ENCODE data around the gene ARHGAP45. TPM values are rescaled to one million over a fixed set of nuclear protein-coding genes. Genes with fewer than 3 reads are reported as not detected.
A peak's percentile ranks its signal among the peaks of the same experiment; 100 is the strongest.

ARHGAP45 gene
- total RNA-seq, 4 donors from 2014 or later: 11.5 to 13.4 (median 12.6) TPM

DNA sequence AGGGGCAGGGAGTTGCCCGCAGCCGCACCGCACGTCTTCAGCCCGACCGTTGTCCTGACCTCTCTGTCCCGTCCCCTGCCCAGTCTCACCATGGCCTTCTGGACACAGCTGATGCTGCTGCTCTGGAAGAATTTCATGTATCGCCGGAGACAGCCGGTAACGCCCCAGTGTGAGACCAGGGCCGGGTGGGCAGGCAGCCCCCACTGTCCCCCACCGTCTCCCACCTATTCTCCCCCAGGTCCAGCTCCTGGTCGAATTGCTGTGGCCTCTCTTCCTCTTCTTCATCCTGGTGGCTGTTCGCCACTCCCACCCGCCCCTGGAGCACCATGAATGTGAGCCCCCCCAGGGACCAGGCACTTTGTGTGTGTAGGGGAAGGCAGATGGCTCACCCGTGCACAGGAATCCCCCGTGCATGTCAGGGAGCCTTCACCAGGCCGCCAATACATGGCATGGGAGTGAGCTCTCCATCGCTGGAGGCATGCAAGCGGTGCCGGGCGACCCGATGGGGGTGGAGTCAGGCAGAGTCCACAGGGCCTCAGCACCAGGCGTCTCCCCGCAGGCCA, 25.6 kb upstream of the ARHGAP45 start:
- DNase-seq (ENCODE audit: low spot score in 2 of 2): no peak
- 8% methylated on average over 11 of the region's 26 CpGs for WGBS

DNA sequence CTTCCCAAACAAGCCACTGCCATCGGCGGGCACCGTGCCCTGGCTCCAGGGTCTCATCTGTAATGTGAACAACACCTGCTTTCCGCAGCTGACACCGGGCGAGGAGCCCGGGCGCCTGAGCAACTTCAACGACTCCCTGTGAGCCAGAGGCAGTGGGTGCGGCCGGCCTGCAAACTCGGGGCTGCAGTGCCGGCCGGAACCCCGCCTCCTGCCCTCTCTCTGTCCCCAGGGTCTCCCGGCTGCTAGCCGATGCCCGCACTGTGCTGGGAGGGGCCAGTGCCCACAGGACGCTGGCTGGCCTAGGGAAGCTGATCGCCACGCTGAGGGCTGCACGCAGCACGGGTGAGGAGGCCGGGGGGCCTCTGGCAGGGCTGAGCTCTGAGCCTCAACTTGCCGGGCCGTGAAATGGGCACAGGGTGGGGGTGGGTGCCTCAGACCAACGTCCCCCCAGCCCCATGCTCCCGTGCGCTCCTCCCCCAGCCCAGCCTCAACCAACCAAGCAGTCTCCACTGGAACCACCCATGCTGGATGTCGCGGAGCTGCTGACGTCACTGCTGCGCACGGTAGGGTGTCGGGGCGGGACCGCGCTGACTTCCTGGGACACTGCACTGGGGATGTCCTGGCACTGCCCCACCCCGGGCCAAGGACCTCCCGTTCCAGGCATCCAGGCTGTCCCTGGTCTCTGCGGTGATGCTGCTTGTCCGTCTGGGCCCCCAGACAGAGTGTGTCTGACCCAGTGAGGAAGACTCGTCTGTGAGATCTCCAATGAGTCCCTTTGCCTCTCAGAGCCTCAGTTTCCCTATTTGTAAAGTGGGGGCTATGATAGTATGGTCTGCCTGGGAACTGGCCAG, 24.9 kb upstream of the ARHGAP45 start:
- peaks cover 60% of the 10 kb centered on the region for H3K4me1 ChIP-seq
- no CpG with 5 or more reads among the region's 43 CpGs for WGBS
- no peaks in the 10 kb centered on the region for H3K9me3 ChIP-seq
- peak overlapping the region; percentile 69 for H3K27ac ChIP-seq
- TF ChIP-seq, protein P1, sequence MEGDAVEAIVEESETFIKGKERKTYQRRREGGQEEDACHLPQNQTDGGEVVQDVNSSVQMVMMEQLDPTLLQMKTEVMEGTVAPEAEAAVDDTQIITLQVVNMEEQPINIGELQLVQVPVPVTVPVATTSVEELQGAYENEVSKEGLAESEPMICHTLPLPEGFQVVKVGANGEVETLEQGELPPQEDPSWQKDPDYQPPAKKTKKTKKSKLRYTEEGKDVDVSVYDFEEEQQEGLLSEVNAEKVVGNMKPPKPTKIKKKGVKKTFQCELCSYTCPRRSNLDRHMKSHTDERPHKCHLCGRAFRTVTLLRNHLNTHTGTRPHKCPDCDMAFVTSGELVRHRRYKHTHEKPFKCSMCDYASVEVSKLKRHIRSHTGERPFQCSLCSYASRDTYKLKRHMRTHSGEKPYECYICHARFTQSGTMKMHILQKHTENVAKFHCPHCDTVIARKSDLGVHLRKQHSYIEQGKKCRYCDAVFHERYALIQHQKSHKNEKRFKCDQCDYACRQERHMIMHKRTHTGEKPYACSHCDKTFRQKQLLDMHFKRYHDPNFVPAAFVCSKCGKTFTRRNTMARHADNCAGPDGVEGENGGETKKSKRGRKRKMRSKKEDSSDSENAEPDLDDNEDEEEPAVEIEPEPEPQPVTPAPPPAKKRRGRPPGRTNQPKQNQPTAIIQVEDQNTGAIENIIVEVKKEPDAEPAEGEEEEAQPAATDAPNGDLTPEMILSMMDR (IDR thresholded peaks at IDR 0.05): no peak
- peak overlapping the region; percentile 54 for H3K4me3 ChIP-seq
- peaks cover 14% of the 10 kb centered on the region for H3K36me3 ChIP-seq
- peak in 1 of 2 donors; percentile 87 for DNase-seq (ENCODE audit: low spot score in 2 of 2)
- H3K27me3 ChIP-seq: no peaks in the 10 kb centered on the region

More for the DNA sequence above, 25.6 kb upstream of the ARHGAP45 start:
- Histone ChIP-seq H3K4me1 (peaks cover 60% of the 10 kb centered on the region), H3K27me3 (no peaks in the 10 kb centered on the region), H3K27ac (peak overlapping the region; percentile 69), H3K9me3 (no peaks in the 10 kb centered on the region), H3K4me3 (peak overlapping the region; percentile 54), H3K36me3 (peaks cover 13% of the 10 kb centered on the region)
- TF ChIP-seq, protein P1 (IDR thresholded peaks at IDR 0.05): no peak
- TF ChIP-seq POLR2AphosphoS5 (IDR thresholded peaks at IDR 0.05): no peak
- TF ChIP-seq EP300 (IDR thresholded peaks at IDR 0.05): no peak
- TF ChIP-seq POLR2A (IDR thresholded peaks at IDR 0.05): no peak

DNA sequence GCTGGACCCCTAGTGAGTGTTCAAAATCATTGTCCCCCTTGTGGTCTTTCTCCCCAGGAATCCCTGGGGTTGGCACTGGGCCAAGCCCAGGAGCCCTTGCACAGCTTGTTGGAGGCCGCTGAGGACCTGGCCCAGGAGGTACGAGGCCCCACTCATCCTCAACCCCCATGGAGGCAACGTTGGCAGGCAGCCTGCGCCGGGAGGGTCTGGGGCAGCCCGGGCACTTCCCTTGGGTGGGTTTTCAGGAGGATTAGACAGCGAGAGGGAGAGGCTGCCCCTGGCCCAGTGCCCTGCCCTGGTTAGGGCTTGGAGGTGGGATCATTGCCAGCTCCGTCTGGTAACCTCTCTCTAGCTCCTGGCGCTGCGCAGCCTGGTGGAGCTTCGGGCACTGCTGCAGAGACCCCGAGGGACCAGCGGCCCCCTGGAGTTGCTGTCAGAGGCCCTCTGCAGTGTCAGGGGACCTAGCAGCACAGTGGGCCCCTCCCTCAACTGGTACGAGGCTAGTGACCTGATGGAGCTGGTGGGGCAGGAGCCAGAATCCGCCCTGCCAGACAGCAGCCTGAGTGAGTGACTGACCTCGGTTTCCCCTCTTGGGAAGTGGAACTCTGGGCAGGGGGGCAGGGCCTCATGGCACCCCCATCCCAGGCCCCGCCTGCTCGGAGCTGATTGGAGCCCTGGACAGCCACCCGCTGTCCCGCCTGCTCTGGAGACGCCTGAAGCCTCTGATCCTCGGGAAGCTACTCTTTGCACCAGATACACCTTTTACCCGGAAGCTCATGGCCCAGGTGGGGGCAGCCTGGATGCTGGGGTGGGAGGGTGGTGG, 24.1 kb upstream of the ARHGAP45 start:
- H3K27ac ChIP-seq: peak overlapping the region; percentile 69
- 60% methylated on average over 4 of the region's 23 CpGs for WGBS
- TF ChIP-seq, protein P1 (IDR thresholded peaks at IDR 0.05): no peak
- TF ChIP-seq POLR2A (IDR thresholded peaks at IDR 0.05) (no peak), EP300 (IDR thresholded peaks at IDR 0.05) (no peak), POLR2AphosphoS5 (IDR thresholded peaks at IDR 0.05) (no peak)
- peak in 1 of 2 donors; percentile 81 for DNase-seq (ENCODE audit: low spot score in 2 of 2)
- no peaks in the 10 kb centered on the region for H3K9me3 ChIP-seq
- peaks cover 53% of the 10 kb centered on the region for H3K4me1 ChIP-seq
- peak overlapping the region; percentile 54 for H3K4me3 ChIP-seq
- peaks cover 10% of the 10 kb centered on the region for H3K36me3 ChIP-seq
- H3K27me3 ChIP-seq: no peaks in the 10 kb centered on the region

DNA sequence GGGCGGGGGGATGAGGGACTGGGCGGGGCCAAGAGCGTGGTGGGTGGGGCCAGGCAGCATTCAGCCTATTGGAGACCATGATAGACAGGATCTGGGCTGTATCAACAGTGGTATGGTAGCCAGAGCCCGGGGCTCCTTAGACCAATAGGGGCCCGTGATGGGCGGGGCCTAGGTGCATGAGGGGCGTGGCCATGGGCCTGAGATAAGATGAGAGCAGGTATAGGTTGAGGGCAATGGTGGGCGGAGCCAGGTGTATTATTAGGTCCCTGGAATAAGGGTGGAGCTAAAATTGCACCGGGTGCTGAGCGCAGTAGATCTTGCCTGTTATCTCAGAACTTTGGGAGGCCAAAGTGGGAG, 21.7 kb upstream of the ARHGAP45 start:
- no peaks in the 10 kb centered on the region for H3K27me3 ChIP-seq
- DNase-seq (ENCODE audit: low spot score in 2 of 2): no peak
- TF ChIP-seq EP300 (IDR thresholded peaks at IDR 0.05) (no peak), POLR2AphosphoS5 (IDR thresholded peaks at IDR 0.05) (no peak), POLR2A (IDR thresholded peaks at IDR 0.05) (no peak)
- TF ChIP-seq, protein P1 (IDR thresholded peaks at IDR 0.05): no peak
- 80% methylated on average over 8 of the region's 10 CpGs for WGBS
- peaks cover 33% of the 10 kb centered on the region for H3K4me1 ChIP-seq
- H3K4me3 ChIP-seq: no peak overlapping the region
- H3K36me3 ChIP-seq: peaks cover 10% of the 10 kb centered on the region
- no peak overlapping the region for H3K27ac ChIP-seq
- H3K9me3 ChIP-seq: no peaks in the 10 kb centered on the region

Measured in suprapubic skin (tissue), 4 donors.